ENCODE measurements around the gene SYNDIG1L.

GRCh38 chr14:74356892-74357575 lies 69.0 kb downstream of the SYNDIG1L start:
- no peak for TF ChIP-seq EZH2 (IDR thresholded peaks at IDR 0.05; ENCODE audit: low read length, unreplicated experiment)
- TF ChIP-seq, protein P1, sequence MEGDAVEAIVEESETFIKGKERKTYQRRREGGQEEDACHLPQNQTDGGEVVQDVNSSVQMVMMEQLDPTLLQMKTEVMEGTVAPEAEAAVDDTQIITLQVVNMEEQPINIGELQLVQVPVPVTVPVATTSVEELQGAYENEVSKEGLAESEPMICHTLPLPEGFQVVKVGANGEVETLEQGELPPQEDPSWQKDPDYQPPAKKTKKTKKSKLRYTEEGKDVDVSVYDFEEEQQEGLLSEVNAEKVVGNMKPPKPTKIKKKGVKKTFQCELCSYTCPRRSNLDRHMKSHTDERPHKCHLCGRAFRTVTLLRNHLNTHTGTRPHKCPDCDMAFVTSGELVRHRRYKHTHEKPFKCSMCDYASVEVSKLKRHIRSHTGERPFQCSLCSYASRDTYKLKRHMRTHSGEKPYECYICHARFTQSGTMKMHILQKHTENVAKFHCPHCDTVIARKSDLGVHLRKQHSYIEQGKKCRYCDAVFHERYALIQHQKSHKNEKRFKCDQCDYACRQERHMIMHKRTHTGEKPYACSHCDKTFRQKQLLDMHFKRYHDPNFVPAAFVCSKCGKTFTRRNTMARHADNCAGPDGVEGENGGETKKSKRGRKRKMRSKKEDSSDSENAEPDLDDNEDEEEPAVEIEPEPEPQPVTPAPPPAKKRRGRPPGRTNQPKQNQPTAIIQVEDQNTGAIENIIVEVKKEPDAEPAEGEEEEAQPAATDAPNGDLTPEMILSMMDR (conservative IDR thresholded peaks at IDR 0.05; ENCODE audit: low read depth, low read length) = no peak
